Endothelial cell of umbilical vein (primary cell): ENCODE data around the gene LOXHD1. TPM values are rescaled to one million over a fixed set of nuclear protein-coding genes. Genes with fewer than 3 reads are reported as not detected.

Source experiments
- BruUV-seq: library from RNA; stranded (reverse); fragments of 400-500 nt; replicated peaks from 2 replicates; lab custom pipeline; 2021; lab: Mats Ljungman, UMichigan
- CTCF ChIA-PET: fragments of 300-600, 350-600 bp; sonication (Branson Sonifier 250); formaldehyde crosslinking; loops from one replicate; lab custom pipeline; 2021; ENCODE audit warnings: antibody characterized with exemption, inconsistent platforms; lab: Charles Lee
- POLR2A ChIA-PET: fragments of 300-600, 350-600 bp; sonication (Branson Sonifier 250); formaldehyde crosslinking; loops from one replicate; lab custom pipeline; 2021; ENCODE audit warnings: antibody characterized with exemption, inconsistent platforms; lab: Charles Lee
- DNase-seq: peaks from one replicate; pipeline ENCODE4 v3.0.0-alpha.2; 2011; ENCODE audit warnings: low read depth, low spot score
- FAIRE-seq: peaks from 2 replicates; lab custom pipeline; 2011; peaks lifted over from hg19 to GRCh38; lab: Jason Lieb, UNC
- H2AFZ ChIP-seq: 2 replicates; pipeline ENCODE4 v1.6.0; 2012; ENCODE audit warnings: low read depth, low read length, control low read depth, inconsistent platforms
- H3K27ac ChIP-seq: 2 replicates; pipeline ENCODE4 v1.5.1; 2011; ENCODE audit warnings: low read depth, mild to moderate bottlenecking, control low read depth, low read length, moderate library complexity; ENCODE audit not compliant: insufficient read depth
- H3K27me3 ChIP-seq, 2 experiments: 2 replicates each; pipeline versions ENCODE4 v1.6.0 to v1.6.1; 2011; ENCODE audit warnings: low read length in 2 of 2, mixed read lengths in 1 of 2; ENCODE audit not compliant: control insufficient read depth in 2 of 2, insufficient read depth in 2 of 2
- H3K36me3 ChIP-seq, 2 experiments: 2 replicates in 1 of 2; 3 replicates in 1 of 2; pipeline ENCODE4 v1.5.1; 2011; ENCODE audit warnings: low read length in 2 of 2, mild to moderate bottlenecking in 1 of 2, moderate library complexity in 1 of 2; ENCODE audit not compliant: control insufficient read depth in 2 of 2, insufficient read depth in 2 of 2; ENCODE audit errors: extremely low read depth in 1 of 2
- H3K4me1 ChIP-seq: 3 replicates; pipeline ENCODE4 v1.5.1; 2011; ENCODE audit warnings: mild to moderate bottlenecking, low read length; ENCODE audit not compliant: control insufficient read depth, insufficient read depth; ENCODE audit errors: extremely low read depth
- H3K4me2 ChIP-seq: 2 replicates; pipeline ENCODE4 v1.6.1; 2011; ENCODE audit warnings: low read length, control low read depth, mixed read lengths; ENCODE audit not compliant: insufficient read depth
- H3K4me3 ChIP-seq, 3 experiments: fragments of 200-600 bp in 1 of 3; sonication (generic), shearing (Covaris generic) in 1 of 3; replicated peaks in 1 of 3; 2 replicates each; pipeline ENCODE4 v1.5.1; 2011 to 2016; ENCODE audit warnings: control low read depth in 3 of 3, low read length in 3 of 3, mild to moderate bottlenecking in 2 of 3, inconsistent platforms in 1 of 3, low read depth in 1 of 3, moderate library complexity in 1 of 3; ENCODE audit not compliant: insufficient read depth in 1 of 3
- H3K79me2 ChIP-seq: 2 replicates; pipeline ENCODE4 v1.6.0; 2012; ENCODE audit warnings: low read length, inconsistent platforms; ENCODE audit not compliant: control insufficient read depth, insufficient read depth
- H3K9ac ChIP-seq: replicated peaks from 2 replicates; pipeline ENCODE3; 2011; ENCODE audit warnings: low read length, control low read depth; ENCODE audit not compliant: insufficient read depth; ENCODE audit errors: extremely low read depth
- H3K9me1 ChIP-seq: replicated peaks from 3 replicates; pipeline ENCODE4 v1.6.0; 2011; ENCODE audit warnings: mild to moderate bottlenecking, low read length; ENCODE audit not compliant: control insufficient read depth, insufficient read depth; ENCODE audit errors: extremely low read depth
- H3K9me3 ChIP-seq: replicated peaks from 2 replicates; pipeline ENCODE4 v1.5.1; 2012; ENCODE audit warnings: low read length, inconsistent platforms; ENCODE audit not compliant: control insufficient read depth, insufficient read depth
- H4K20me1 ChIP-seq: replicated peaks from 2 replicates; pipeline ENCODE3; 2011; ENCODE audit warnings: mild to moderate bottlenecking, low read length; ENCODE audit not compliant: control insufficient read depth, insufficient read depth; ENCODE audit errors: extremely low read depth
- CTCF ChIP-seq, 2 donors: IDR thresholded peaks; 1 replicate in 1 of 2; 2 replicates in 1 of 2; pipeline ENCODE4 v1.5.1; 2011; ENCODE audit warnings: low read length in 2 of 2, mild to moderate bottlenecking in 2 of 2, moderate library complexity in 2 of 2, control low read depth in 1 of 2, inconsistent platforms in 1 of 2, low read depth in 1 of 2; ENCODE audit not compliant: insufficient read depth in 1 of 2; ENCODE audit errors: extremely low read depth in 1 of 2
- EZH2 ChIP-seq: IDR thresholded peaks from 2 replicates; pipeline ENCODE4 v1.6.1; 2012; ENCODE audit warnings: borderline replicate concordance, low read depth, mild to moderate bottlenecking, moderate library complexity, low read length, inconsistent platforms; ENCODE audit not compliant: severe bottlenecking
- FOS ChIP-seq: IDR thresholded peaks from 2 replicates; pipeline ENCODE4 v1.6.1; 2011; ENCODE audit warnings: mild to moderate bottlenecking, low read length, moderate library complexity, borderline replicate concordance; ENCODE audit not compliant: insufficient read depth
- GATA2 ChIP-seq: IDR thresholded peaks from 2 replicates; pipeline ENCODE4 v1.7.0; 2011; ENCODE audit warnings: low read depth, mild to moderate bottlenecking, moderate library complexity, mixed read lengths, low read length; ENCODE audit not compliant: insufficient read length, insufficient read depth
- JUN ChIP-seq: IDR thresholded peaks from 2 replicates; pipeline ENCODE4 v1.6.1; 2011; ENCODE audit warnings: borderline replicate concordance, low read depth; ENCODE audit not compliant: insufficient read length, insufficient read depth
- MYC ChIP-seq: IDR thresholded peaks from one replicate; pipeline ENCODE4 v1.6.1; 2011; ENCODE audit warnings: mild to moderate bottlenecking, low read depth, low read length
- POLR2A ChIP-seq: IDR thresholded peaks from 2 replicates; pipeline ENCODE4 v1.6.1; 2012; ENCODE audit warnings: low read depth, mild to moderate bottlenecking, control low read depth, low read length
- POLR2AphosphoS5 ChIP-seq: IDR thresholded peaks from 2 replicates; pipeline ENCODE4 v1.6.1; 2012; ENCODE audit warnings: low read depth, mild to moderate bottlenecking, control low read depth, low read length, moderate library complexity; ENCODE audit not compliant: insufficient read depth
- dilution Hi-C: fragments of 300-500 bp; cut with MboI; formaldehyde crosslinking; loops from one replicate; pipeline ENCODE4 v1.15.0; 2019; ENCODE audit warnings: low sequenced_read_pairs; ENCODE audit not compliant: extremely low pct_ligation_motif_present
- intact Hi-C: fragments of 100-400 bp; cut with micrococcal nuclease; formaldehyde crosslinking; loops from one replicate; pipeline ENCODE4 v1.10.0; 2022
- polyA plus RNA-seq, 4 experiments: library from polyadenylated mRNA; depleted of rRNA in 3 of 4; stranded (reverse) in 3 of 4; unstranded in 1 of 4; fragments of >200 nt; gene quantifications; 2 replicates each; pipeline versions ENCODE4 v1.2.1 to v1.2.3, GENCODE V29; 2011 to 2012; ENCODE audit warnings: missing spikeins in 1 of 4
- total RNA-seq: library from RNA; stranded (reverse); gene quantifications from 2 replicates; pipeline ENCODE4 v1.2.3, GENCODE V29; 2021
- TF ChIP-seq, protein P1 (sequence below): IDR thresholded peaks from 2 replicates; pipeline ENCODE4 v1.6.1; 2011; ENCODE audit not compliant: insufficient read depth, insufficient read length

LOXHD1 gene
- total and polyA plus RNA-seq, 2 donors (not counting 3 experiments of a cell fraction or from before 2014, with no cell fraction given), result not detected

- intact Hi-C loops (no loop called here), dilution Hi-C loops (no loop called here)
- Histone ChIP-seq H3K27me3 (no peaks in the 10 kb centered on the region), H3K9me3 (no peaks in the 10 kb centered on the region), H3K36me3 (no peaks in the 10 kb centered on the region), H4K20me1 (no peaks in the 10 kb centered on the region), H3K9me1 (no peaks in the 10 kb centered on the region), H3K4me1 (no peaks in the 10 kb centered on the region), H3K4me3 (no peak overlapping the region), H3K4me2 (no peak overlapping the region), H3K79me2 (no peaks in the 10 kb centered on the region), H3K9ac (no peak overlapping the region), H2AFZ (no peak overlapping the region), H3K27ac (no peak overlapping the region)
- DNase-seq, result no peak
- ChIA-PET CTCF (interaction anchor here (1.7 kb wide), 1 partner anchor 31 kb away, joined by 5 read pairs; no protein-coding TSS in a partner anchor), POLR2A (no interaction called here)
- no TSS peak for BruUV-seq
- FAIRE-seq, result no peak
- TF ChIP-seq CTCF (IDR thresholded peaks at IDR 0.05; ENCODE audit: extremely low read depth in 1 of 2, insufficient read depth in 1 of 2, low read depth in 1 of 2, low read length in 2 of 2), result no peak
- TF ChIP-seq, protein P1, sequence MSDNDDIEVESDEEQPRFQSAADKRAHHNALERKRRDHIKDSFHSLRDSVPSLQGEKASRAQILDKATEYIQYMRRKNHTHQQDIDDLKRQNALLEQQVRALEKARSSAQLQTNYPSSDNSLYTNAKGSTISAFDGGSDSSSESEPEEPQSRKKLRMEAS, result no peak
- TF ChIP-seq GATA2, result no peak
- no peak for TF ChIP-seq JUN
- TF ChIP-seq POLR2AphosphoS5, result no peak
- TF ChIP-seq MYC, result no peak
- no peak for TF ChIP-seq POLR2A
- TF ChIP-seq EZH2, result no peak
- TF ChIP-seq FOS, result no peak
Measured at GRCh38 chr18:46688853-46689525, 32.0 kb upstream of the LOXHD1 start.
